SK-N-SH (cell line): Measurements from ENCODE around the gene ZNF770. TPM values are rescaled to one million over a fixed set of nuclear protein-coding genes. Genes with fewer than 3 reads are reported as not detected.

Source experiments
- CTCF ChIA-PET: fragments of 300-600, 350-600 bp; formaldehyde crosslinking; extraction: SDS; loops from one replicate; lab custom pipeline; 2021; lab: Yijun Ruan, JAX
- POLR2A ChIA-PET: fragments of 350-600 bp; sonication (Branson Sonifier 250); formaldehyde crosslinking; extraction: SDS; loops from one replicate; lab custom pipeline; 2020; ENCODE audit warnings: antibody characterized with exemption, inconsistent platforms; lab: Yijun Ruan, JAX
- DNase-seq: peaks from one replicate; pipeline ENCODE4 v3.0.0; 2012
- H2AFZ ChIP-seq: fragments of 200-600 bp; sonication (generic); 2 replicates; pipeline ENCODE4 v1.8.1; 2016; ENCODE audit warnings: antibody characterized with exemption, mild to moderate bottlenecking, low read depth
- H3F3A ChIP-seq: fragments of 200-600 bp; sonication (generic); replicated peaks from 2 replicates; pipeline ENCODE3; 2016; ENCODE audit warnings: antibody characterized with exemption, mild to moderate bottlenecking; ENCODE audit not compliant: insufficient read depth
- H3K27ac ChIP-seq, 2 experiments: fragments of 200-500 bp in 1 of 2; fragments of 200-600 bp in 1 of 2; sonication (Bioruptor generic) in 1 of 2; sonication (generic), shearing (Covaris generic) in 1 of 2; 2 replicates each; pipeline versions ENCODE4 v1.5.1 to v1.6.1; 2014 to 2016; ENCODE audit warnings: low read depth in 2 of 2, inconsistent platforms in 1 of 2, low read length in 1 of 2, mild to moderate bottlenecking in 1 of 2, mixed read lengths in 1 of 2
- H3K27me3 ChIP-seq: fragments of 200-600 bp; sonication (generic), shearing (Covaris generic); 2 replicates; pipeline ENCODE4 v1.6.1; 2016; ENCODE audit warnings: mixed run types; ENCODE audit not compliant: insufficient read depth
- H3K36me3 ChIP-seq, 2 experiments: fragments of 200-500 bp in 1 of 2; fragments of 200-600 bp in 1 of 2; sonication (Bioruptor generic) in 1 of 2; sonication (generic) in 1 of 2; replicated peaks in 1 of 2; 2 replicates each; pipeline versions ENCODE3 to v1.5.1; 2014 to 2016; ENCODE audit warnings: low read length in 1 of 2, mild to moderate bottlenecking in 1 of 2; ENCODE audit not compliant: insufficient read depth in 2 of 2, control insufficient read depth in 1 of 2
- H3K4me1 ChIP-seq, 2 experiments: fragments of 200-500 bp in 1 of 2; fragments of 200-600 bp in 1 of 2; sonication (Bioruptor generic) in 1 of 2; sonication (generic), shearing (Covaris generic) in 1 of 2; 2 replicates each; pipeline versions ENCODE4 v1.5.1 to v1.6.1; 2014 to 2016; ENCODE audit warnings: low read depth in 1 of 2, low read length in 1 of 2, mixed run types in 1 of 2; ENCODE audit not compliant: insufficient read depth in 2 of 2, control insufficient read depth in 1 of 2
- H3K4me2 ChIP-seq: fragments of 200-600 bp; sonication (generic), shearing (Covaris generic); 2 replicates; pipeline ENCODE4 v1.6.1; 2017; ENCODE audit warnings: mixed run types
- H3K4me3 ChIP-seq, 2 experiments: fragments of 200-500 bp in 1 of 2; fragments of 200-600 bp in 1 of 2; sonication (Bioruptor generic) in 1 of 2; sonication (generic), shearing (Covaris generic) in 1 of 2; 2 replicates each; pipeline versions ENCODE4 v1.5.1 to v1.8.1; 2014 to 2016; ENCODE audit warnings: low read depth in 2 of 2, inconsistent platforms in 1 of 2, low read length in 1 of 2, mild to moderate bottlenecking in 1 of 2, mixed read lengths in 1 of 2, moderate library complexity in 1 of 2
- H3K79me2 ChIP-seq: fragments of 200-600 bp; sonication (generic); 2 replicates; pipeline ENCODE4 v1.8.1; 2017; ENCODE audit warnings: mild to moderate bottlenecking; ENCODE audit not compliant: insufficient read depth
- H3K9ac ChIP-seq: fragments of 200-600 bp; sonication (generic); 2 replicates; pipeline ENCODE4 v1.6.1; 2017; ENCODE audit warnings: mixed run types
- H3K9me2 ChIP-seq: fragments of 200-600 bp; sonication (generic); 2 replicates; pipeline ENCODE4 v1.6.1; 2017; ENCODE audit warnings: mixed run types
- H3K9me3 ChIP-seq: fragments of 200-600 bp; sonication (generic); 2 replicates; pipeline ENCODE4 v1.6.1; 2017; ENCODE audit warnings: mixed run types, mild to moderate bottlenecking, moderate library complexity
- H4K20me1 ChIP-seq: fragments of 200-600 bp; sonication (generic); 2 replicates; pipeline ENCODE4 v1.6.1; 2017; ENCODE audit warnings: mild to moderate bottlenecking, mixed run types; ENCODE audit not compliant: insufficient read depth
- ELF1 ChIP-seq: IDR thresholded peaks from 2 replicates; pipeline ENCODE4 v1.4.0; 2012
- FOXJ3 ChIP-seq: sonication (generic); formaldehyde crosslinking; IDR thresholded peaks from 2 replicates; pipeline ENCODE4 v1.5.1; 2020; ENCODE audit warnings: mild to moderate bottlenecking, missing genetic modification reagents
- GATA2 ChIP-seq: sonication (generic); formaldehyde crosslinking; IDR thresholded peaks from 2 replicates; pipeline ENCODE4 v1.5.0; 2020; ENCODE audit warnings: mild to moderate bottlenecking, missing genetic modification reagents
- MEF2A ChIP-seq: IDR thresholded peaks from 2 replicates; pipeline ENCODE4 v1.4.0; 2012; ENCODE audit warnings: low read depth, borderline replicate concordance
- NFIC ChIP-seq: IDR thresholded peaks from 2 replicates; pipeline ENCODE4 v1.4.0; 2012; ENCODE audit warnings: borderline replicate concordance
- POLR2AphosphoS5 ChIP-seq: IDR thresholded peaks from 2 replicates; pipeline ENCODE4 v1.6.1; 2012; ENCODE audit warnings: low read depth, low read length
- RFX5 ChIP-seq: IDR thresholded peaks from 2 replicates; pipeline ENCODE4 v1.6.1; 2012; ENCODE audit warnings: mild to moderate bottlenecking, improper control_type of control experiment, low read length
- RXRA ChIP-seq: IDR thresholded peaks from 2 replicates; pipeline ENCODE4 v1.4.0; 2012; ENCODE audit warnings: low read depth, mild to moderate bottlenecking, borderline replicate concordance
- SIN3A ChIP-seq: IDR thresholded peaks from 2 replicates; pipeline ENCODE4 v1.6.1; 2012; ENCODE audit warnings: low read depth, mild to moderate bottlenecking, low read length, moderate library complexity, borderline replicate concordance
- WGBS: methylation state at CpG from one replicate; pipeline ENCODE4 v1.1.6; 2017; ENCODE audit warnings: low lambda C conversion rate; 5-methylcytosine and 5-hydroxymethylcytosine counted together
- polyA plus RNA-seq, 3 experiments: library from polyadenylated mRNA; depleted of rRNA; stranded (reverse); fragments of >200 nt; gene quantifications; 2 replicates each; pipeline ENCODE4 v1.2.3, GENCODE V29; 2012
- TF ChIP-seq, protein P1 (sequence below): fragments of 150-350 bp; IDR thresholded peaks from 2 replicates; pipeline ENCODE4 v1.6.1; 2016; ENCODE audit warnings: mild to moderate bottlenecking, low read depth, low read length
- TF ChIP-seq, protein P2 (sequence below): IDR thresholded peaks from 2 replicates; pipeline ENCODE4; 2012
- TF ChIP-seq, protein P3 (sequence below): fragments of 150-350 bp; IDR thresholded peaks from 2 replicates; pipeline ENCODE4 v1.6.1; 2017; ENCODE audit warnings: antibody characterized with exemption, low read length, low read depth, borderline replicate concordance
- TF ChIP-seq, protein P4 (sequence below): IDR thresholded peaks from 2 replicates; pipeline ENCODE4 v1.4.0; 2012; ENCODE audit warnings: low read depth, borderline replicate concordance
- TF ChIP-seq, protein P5 (sequence below): fragments of 200-600 bp; sonication (generic); IDR thresholded peaks from 2 replicates; pipeline ENCODE4 v1.6.1; 2017; ENCODE audit warnings: antibody characterized with exemption, mild to moderate bottlenecking, moderate library complexity
- TF ChIP-seq, protein P6 (sequence below): IDR thresholded peaks from 2 replicates; pipeline ENCODE4 v1.4.0; 2012; ENCODE audit warnings: low read depth, borderline replicate concordance

ZNF770 gene
- polyA plus RNA-seq, 1 of the 3 experiments (the other 2 are of a cell fraction) = 3.8 TPM

DNA sequence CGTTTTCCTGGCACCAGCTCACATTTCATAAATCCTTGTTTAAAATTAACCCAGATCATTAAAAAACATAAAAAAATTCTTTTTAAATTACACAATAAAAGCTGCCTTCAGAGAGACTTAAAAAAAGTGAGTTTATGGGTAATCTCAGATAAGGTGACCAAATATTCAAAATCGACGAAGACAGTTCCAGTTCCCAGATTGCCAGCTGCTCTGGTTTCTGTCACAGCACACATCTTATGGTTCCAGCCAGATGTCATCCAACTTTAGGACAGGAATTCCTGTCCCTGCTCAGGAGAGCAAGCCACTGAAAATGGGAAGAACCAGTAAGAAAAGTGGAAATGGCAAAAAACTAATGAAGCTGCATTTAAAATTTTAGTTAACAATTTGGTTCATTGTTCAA lies 15.8 kb upstream of the ZNF770 start:
- no peaks in the 10 kb centered on the region for H3K9me2 ChIP-seq
- POLR2A ChIA-PET = no interaction called here
- H3K27ac ChIP-seq = no peak overlapping the region
- DNase-seq = no peak
- no peak overlapping the region for H2AFZ ChIP-seq
- H3F3A ChIP-seq = no peaks in the 10 kb centered on the region
- H4K20me1 ChIP-seq = no peaks in the 10 kb centered on the region
- TF ChIP-seq FOXJ3 = no peak
- TF ChIP-seq, protein P1, sequence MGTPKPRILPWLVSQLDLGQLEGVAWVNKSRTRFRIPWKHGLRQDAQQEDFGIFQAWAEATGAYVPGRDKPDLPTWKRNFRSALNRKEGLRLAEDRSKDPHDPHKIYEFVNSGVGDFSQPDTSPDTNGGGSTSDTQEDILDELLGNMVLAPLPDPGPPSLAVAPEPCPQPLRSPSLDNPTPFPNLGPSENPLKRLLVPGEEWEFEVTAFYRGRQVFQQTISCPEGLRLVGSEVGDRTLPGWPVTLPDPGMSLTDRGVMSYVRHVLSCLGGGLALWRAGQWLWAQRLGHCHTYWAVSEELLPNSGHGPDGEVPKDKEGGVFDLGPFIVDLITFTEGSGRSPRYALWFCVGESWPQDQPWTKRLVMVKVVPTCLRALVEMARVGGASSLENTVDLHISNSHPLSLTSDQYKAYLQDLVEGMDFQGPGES = no peak
- TF ChIP-seq, protein P2, sequence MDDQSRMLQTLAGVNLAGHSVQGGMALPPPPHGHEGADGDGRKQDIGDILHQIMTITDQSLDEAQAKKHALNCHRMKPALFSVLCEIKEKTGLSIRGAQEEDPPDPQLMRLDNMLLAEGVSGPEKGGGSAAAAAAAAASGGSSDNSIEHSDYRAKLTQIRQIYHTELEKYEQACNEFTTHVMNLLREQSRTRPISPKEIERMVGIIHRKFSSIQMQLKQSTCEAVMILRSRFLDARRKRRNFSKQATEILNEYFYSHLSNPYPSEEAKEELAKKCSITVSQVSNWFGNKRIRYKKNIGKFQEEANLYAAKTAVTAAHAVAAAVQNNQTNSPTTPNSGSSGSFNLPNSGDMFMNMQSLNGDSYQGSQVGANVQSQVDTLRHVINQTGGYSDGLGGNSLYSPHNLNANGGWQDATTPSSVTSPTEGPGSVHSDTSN = no peak
- no peak for TF ChIP-seq RFX5
- TF ChIP-seq, protein P3, sequence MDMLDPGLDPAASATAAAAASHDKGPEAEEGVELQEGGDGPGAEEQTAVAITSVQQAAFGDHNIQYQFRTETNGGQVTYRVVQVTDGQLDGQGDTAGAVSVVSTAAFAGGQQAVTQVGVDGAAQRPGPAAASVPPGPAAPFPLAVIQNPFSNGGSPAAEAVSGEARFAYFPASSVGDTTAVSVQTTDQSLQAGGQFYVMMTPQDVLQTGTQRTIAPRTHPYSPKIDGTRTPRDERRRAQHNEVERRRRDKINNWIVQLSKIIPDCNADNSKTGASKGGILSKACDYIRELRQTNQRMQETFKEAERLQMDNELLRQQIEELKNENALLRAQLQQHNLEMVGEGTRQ = no peak
- no peak for TF ChIP-seq POLR2AphosphoS5
- TF ChIP-seq RXRA = no peak
- no peak for TF ChIP-seq NFIC
- TF ChIP-seq, protein P4, sequence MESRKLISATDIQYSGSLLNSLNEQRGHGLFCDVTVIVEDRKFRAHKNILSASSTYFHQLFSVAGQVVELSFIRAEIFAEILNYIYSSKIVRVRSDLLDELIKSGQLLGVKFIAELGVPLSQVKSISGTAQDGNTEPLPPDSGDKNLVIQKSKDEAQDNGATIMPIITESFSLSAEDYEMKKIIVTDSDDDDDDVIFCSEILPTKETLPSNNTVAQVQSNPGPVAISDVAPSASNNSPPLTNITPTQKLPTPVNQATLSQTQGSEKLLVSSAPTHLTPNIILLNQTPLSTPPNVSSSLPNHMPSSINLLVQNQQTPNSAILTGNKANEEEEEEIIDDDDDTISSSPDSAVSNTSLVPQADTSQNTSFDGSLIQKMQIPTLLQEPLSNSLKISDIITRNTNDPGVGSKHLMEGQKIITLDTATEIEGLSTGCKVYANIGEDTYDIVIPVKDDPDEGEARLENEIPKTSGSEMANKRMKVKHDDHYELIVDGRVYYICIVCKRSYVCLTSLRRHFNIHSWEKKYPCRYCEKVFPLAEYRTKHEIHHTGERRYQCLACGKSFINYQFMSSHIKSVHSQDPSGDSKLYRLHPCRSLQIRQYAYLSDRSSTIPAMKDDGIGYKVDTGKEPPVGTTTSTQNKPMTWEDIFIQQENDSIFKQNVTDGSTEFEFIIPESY = no peak
- TF ChIP-seq ELF1 = no peak
- no peak for TF ChIP-seq SIN3A
- TF ChIP-seq GATA2 = no peak
- TF ChIP-seq, all 33 proteins: peak for 0
- WGBS = 71% methylated on average over 3 of the region's 3 CpGs
- H3K4me3 ChIP-seq = no peak overlapping the region
- no peaks in the 10 kb centered on the region for H3K4me1 ChIP-seq
- H3K9me3 ChIP-seq = no peaks in the 10 kb centered on the region
- CTCF ChIA-PET = interaction anchor here (0.6 to 1.1 kb wide), 2 partner anchors 18 kb away, joined by 3 read pairs; no protein-coding TSS in a partner anchor
- no peak overlapping the region for H3K9ac ChIP-seq
- no peaks in the 10 kb centered on the region for H3K79me2 ChIP-seq
- H3K36me3 ChIP-seq = no peaks in the 10 kb centered on the region
- H3K27me3 ChIP-seq = no peaks in the 10 kb centered on the region
- H3K4me2 ChIP-seq = no peak overlapping the region

DNA sequence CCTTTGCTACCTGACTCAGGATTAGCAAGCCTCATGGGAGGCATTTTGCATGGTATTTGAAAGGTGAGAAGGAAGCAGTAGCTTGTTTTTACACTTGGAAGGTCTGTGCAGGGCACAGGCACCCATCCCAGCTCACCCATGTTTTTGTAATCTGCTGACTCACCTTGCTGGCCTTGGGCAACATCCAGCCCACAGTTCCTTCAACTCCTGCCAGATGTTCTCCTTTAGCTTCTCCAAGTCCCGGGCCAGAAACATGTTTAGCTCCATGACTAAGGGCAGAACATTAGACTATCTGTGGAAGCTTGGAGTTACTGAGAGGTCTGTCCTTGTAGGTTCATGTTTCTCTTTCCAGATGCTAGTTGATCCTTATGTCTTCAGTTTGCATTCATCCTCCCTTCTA lies 12.4 kb upstream of the ZNF770 start:
- no peak overlapping the region for H3K4me3 ChIP-seq
- H4K20me1 ChIP-seq = no peaks in the 10 kb centered on the region
- 33% methylated on average over 1 of the region's 1 CpG for WGBS
- no peaks in the 10 kb centered on the region for H3F3A ChIP-seq
- ChIA-PET POLR2A (interaction anchor here (2.6 kb wide), 1 partner anchor 12 kb away, joined by 10 read pairs; the partner anchor contains the start of gene ZNF770), CTCF (interaction anchor here (0.7 to 1.0 kb wide), 2 partner anchors 20 to 692 kb away, joined by 3 to 4 read pairs; no protein-coding TSS in a partner anchor)
- no peaks in the 10 kb centered on the region for H3K9me3 ChIP-seq
- H3K36me3 ChIP-seq = no peaks in the 10 kb centered on the region
- no peak overlapping the region for H3K9ac ChIP-seq
- no peaks in the 10 kb centered on the region for H3K27me3 ChIP-seq
- TF ChIP-seq, protein P5, sequence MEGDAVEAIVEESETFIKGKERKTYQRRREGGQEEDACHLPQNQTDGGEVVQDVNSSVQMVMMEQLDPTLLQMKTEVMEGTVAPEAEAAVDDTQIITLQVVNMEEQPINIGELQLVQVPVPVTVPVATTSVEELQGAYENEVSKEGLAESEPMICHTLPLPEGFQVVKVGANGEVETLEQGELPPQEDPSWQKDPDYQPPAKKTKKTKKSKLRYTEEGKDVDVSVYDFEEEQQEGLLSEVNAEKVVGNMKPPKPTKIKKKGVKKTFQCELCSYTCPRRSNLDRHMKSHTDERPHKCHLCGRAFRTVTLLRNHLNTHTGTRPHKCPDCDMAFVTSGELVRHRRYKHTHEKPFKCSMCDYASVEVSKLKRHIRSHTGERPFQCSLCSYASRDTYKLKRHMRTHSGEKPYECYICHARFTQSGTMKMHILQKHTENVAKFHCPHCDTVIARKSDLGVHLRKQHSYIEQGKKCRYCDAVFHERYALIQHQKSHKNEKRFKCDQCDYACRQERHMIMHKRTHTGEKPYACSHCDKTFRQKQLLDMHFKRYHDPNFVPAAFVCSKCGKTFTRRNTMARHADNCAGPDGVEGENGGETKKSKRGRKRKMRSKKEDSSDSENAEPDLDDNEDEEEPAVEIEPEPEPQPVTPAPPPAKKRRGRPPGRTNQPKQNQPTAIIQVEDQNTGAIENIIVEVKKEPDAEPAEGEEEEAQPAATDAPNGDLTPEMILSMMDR = no peak
- TF ChIP-seq, protein P6, sequence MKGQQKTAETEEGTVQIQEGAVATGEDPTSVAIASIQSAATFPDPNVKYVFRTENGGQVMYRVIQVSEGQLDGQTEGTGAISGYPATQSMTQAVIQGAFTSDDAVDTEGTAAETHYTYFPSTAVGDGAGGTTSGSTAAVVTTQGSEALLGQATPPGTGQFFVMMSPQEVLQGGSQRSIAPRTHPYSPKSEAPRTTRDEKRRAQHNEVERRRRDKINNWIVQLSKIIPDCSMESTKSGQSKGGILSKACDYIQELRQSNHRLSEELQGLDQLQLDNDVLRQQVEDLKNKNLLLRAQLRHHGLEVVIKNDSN = no peak
- TF ChIP-seq MEF2A (no peak), ELF1 (no peak)
- no peaks in the 10 kb centered on the region for H3K9me2 ChIP-seq
- DNase-seq = no peak
- no peak overlapping the region for H3K27ac ChIP-seq
- no peak overlapping the region for H3K4me2 ChIP-seq
- H3K79me2 ChIP-seq = no peaks in the 10 kb centered on the region
- H2AFZ ChIP-seq = no peak overlapping the region
- no peaks in the 10 kb centered on the region for H3K4me1 ChIP-seq
